HepG2 (cell line): ENCODE measurements around the gene NRG3. TPM values are rescaled to one million over a fixed set of nuclear protein-coding genes. Genes with fewer than 3 reads are reported as not detected.

ENCODE experiments used
- ATAC-seq: fragments of 200-7000 bp; cut with Tn5 transposase; 3 replicates; pipeline ENCODE4 v1.9.1; 2020; ENCODE audit warnings: mild to moderate bottlenecking, moderate library complexity
- BruUV-seq: library from RNA; stranded (reverse); fragments of 400-500 nt; replicated peaks from 2 replicates; lab custom pipeline; 2021; lab: Mats Ljungman, UMichigan
- CTCF ChIA-PET: fragments of 300-600 bp; formaldehyde crosslinking; extraction: SDS; loops from one replicate; lab custom pipeline; 2021; ENCODE audit warnings: low total read pairs, inconsistent platforms, low intra/inter-chr PET ratio; lab: Yijun Ruan, JAX
- POLR2A ChIA-PET: fragments of 350-600 bp; sonication (Branson Sonifier 250); formaldehyde crosslinking; loops from one replicate; lab custom pipeline; 2020; ENCODE audit warnings: antibody characterized with exemption, inconsistent platforms; lab: Yijun Ruan, JAX
- DNase-seq: peaks from one replicate; pipeline ENCODE4 v3.0.0-alpha.2; 2015; ENCODE audit warnings: low spot score
- FAIRE-seq: peaks from 3 replicates; lab custom pipeline; 2011; peaks lifted over from hg19 to GRCh38; lab: Jason Lieb, UNC
- H2AFZ ChIP-seq: one replicate; pipeline ENCODE4 v1.6.1; 2011; ENCODE audit warnings: low read length, inconsistent platforms
- H3K27ac ChIP-seq: fragments of 300-600 bp; 3 replicates; pipeline ENCODE4 v1.8.0; 2011; ENCODE audit warnings: mixed run types, mild to moderate bottlenecking, mixed read lengths, low read length, inconsistent platforms; ENCODE audit not compliant: insufficient read depth; ENCODE audit errors: extremely low read length
- H3K27me3 ChIP-seq, 2 experiments: fragments of 200-600 bp in 1 of 2; 2 replicates in 1 of 2; 3 replicates in 1 of 2; pipeline versions ENCODE4 v1.6.0 to v1.8.0; 2011; ENCODE audit warnings: low read length in 2 of 2, mild to moderate bottlenecking in 2 of 2, moderate library complexity in 2 of 2, inconsistent platforms in 1 of 2; ENCODE audit not compliant: insufficient read depth in 2 of 2, control insufficient read depth in 1 of 2
- H3K36me3 ChIP-seq, 2 experiments: fragments of 200-600 bp in 1 of 2; replicated peaks in 1 of 2; 2 replicates in 1 of 2; 3 replicates in 1 of 2; pipeline versions ENCODE4 v1.5.1 to v1.8.0; 2011; ENCODE audit warnings: low read length in 2 of 2, inconsistent platforms in 1 of 2; ENCODE audit not compliant: insufficient read depth in 2 of 2, control insufficient read depth in 1 of 2
- H3K4me1 ChIP-seq: 2 replicates; pipeline ENCODE4 v1.5.1; 2012; ENCODE audit warnings: low read length, inconsistent platforms; ENCODE audit not compliant: insufficient read depth
- H3K4me2 ChIP-seq: 2 replicates; pipeline ENCODE4 v1.6.0; 2011; ENCODE audit warnings: low read depth, low read length, inconsistent platforms
- H3K4me3 ChIP-seq, 3 experiments: fragments of 200-600 bp in 1 of 3; sonication (generic), shearing (Covaris generic) in 1 of 3; replicated peaks in 1 of 3; 2 replicates each; pipeline ENCODE4 v1.5.1; 2011 to 2016; ENCODE audit warnings: low read length in 3 of 3, inconsistent platforms in 2 of 3, low read depth in 2 of 3, mild to moderate bottlenecking in 2 of 3, control low read depth in 1 of 3, mixed read lengths in 1 of 3; ENCODE audit not compliant: insufficient read depth in 1 of 3
- H3K79me2 ChIP-seq: one replicate; pipeline ENCODE4 v1.6.1; 2011; ENCODE audit warnings: low read length, inconsistent platforms; ENCODE audit not compliant: insufficient read depth
- H3K9ac ChIP-seq: 2 replicates; pipeline ENCODE4 v1.6.0; 2011; ENCODE audit warnings: mild to moderate bottlenecking, low read depth, low read length, inconsistent platforms; ENCODE audit not compliant: insufficient read depth
- H3K9me3 ChIP-seq: 2 replicates; pipeline ENCODE4 v1.5.1; 2012; ENCODE audit warnings: mild to moderate bottlenecking, low read length
- H4K20me1 ChIP-seq: 2 replicates; pipeline ENCODE4 v1.6.0; 2011; ENCODE audit warnings: inconsistent platforms, mild to moderate bottlenecking, low read length, moderate library complexity; ENCODE audit not compliant: insufficient read depth
- ARNT ChIP-seq: fragments of 450-650 bp; IDR thresholded peaks from 2 replicates; pipeline ENCODE4 v1.6.1; 2017
- DDIT3 ChIP-seq: sonication (generic); formaldehyde crosslinking; IDR thresholded peaks from 2 replicates; pipeline ENCODE4 v1.4.0; 2020; ENCODE audit warnings: mild to moderate bottlenecking, missing genetic modification reagents
- E2F1 ChIP-seq: sonication (generic); formaldehyde crosslinking; IDR thresholded peaks from 2 replicates; pipeline ENCODE4 v1.5.0; 2020; ENCODE audit warnings: missing genetic modification reagents
- ERF ChIP-seq: IDR thresholded peaks from 2 replicates; pipeline ENCODE4 v1.6.1; 2018; ENCODE audit warnings: missing biosample characterization, missing genetic modification reagents
- HCFC1 ChIP-seq: fragments of 150-350 bp; IDR thresholded peaks from 2 replicates; pipeline ENCODE4 v1.6.1; 2014; ENCODE audit warnings: low read depth, low read length
- MXD4 ChIP-seq: IDR thresholded peaks from 2 replicates; pipeline ENCODE4 v1.6.1; 2016; ENCODE audit warnings: mild to moderate bottlenecking, missing biosample characterization, missing genetic modification reagents
- PHF20 ChIP-seq: sonication (generic); formaldehyde crosslinking; IDR thresholded peaks from 2 replicates; pipeline ENCODE4 v1.5.0; 2020; ENCODE audit warnings: mild to moderate bottlenecking, missing genetic modification reagents
- RBAK ChIP-seq: sonication (generic); formaldehyde crosslinking; IDR thresholded peaks from 2 replicates; pipeline ENCODE4 v1.5.1; 2020; ENCODE audit warnings: mild to moderate bottlenecking, missing genetic modification reagents
- SMC3 ChIP-seq: IDR thresholded peaks from 2 replicates; pipeline ENCODE4 v1.6.1; 2011; ENCODE audit warnings: low read length, improper control_type of control experiment
- TBP ChIP-seq: sonication (generic); formaldehyde crosslinking; IDR thresholded peaks from 2 replicates; pipeline ENCODE4 v1.5.0; 2020; ENCODE audit warnings: missing genetic modification reagents
- U2AF2 ChIP-seq: fragments of 200-400 bp; formaldehyde crosslinking; IDR thresholded peaks from 2 replicates; pipeline ENCODE4 v1.6.1; 2017; ENCODE audit warnings: low read depth, mild to moderate bottlenecking, low read length
- ZNF260 ChIP-seq: sonication (generic); formaldehyde crosslinking; IDR thresholded peaks from 2 replicates; pipeline ENCODE4 v1.4.0; 2020; ENCODE audit warnings: missing genetic modification reagents, low read depth, mild to moderate bottlenecking, borderline replicate concordance
- ZNF512 ChIP-seq: sonication (generic); formaldehyde crosslinking; IDR thresholded peaks from 2 replicates; pipeline ENCODE4 v1.4.0; 2020; ENCODE audit warnings: mild to moderate bottlenecking, missing genetic modification reagents
- ZNF577 ChIP-seq: sonication (generic); formaldehyde crosslinking; IDR thresholded peaks from 2 replicates; pipeline ENCODE4 v1.4.0; 2020; ENCODE audit warnings: mild to moderate bottlenecking, low read depth, missing genetic modification reagents, borderline replicate concordance
- WGBS: methylation state at CpG from one replicate; pipeline ENCODE4 v1.1.6; 2017; ENCODE audit warnings: low lambda C conversion rate; 5-methylcytosine and 5-hydroxymethylcytosine counted together
- in situ Hi-C: cut with HindIII; loops from 2 replicates; pipeline ENCODE4 v1.10.0; 2017; ENCODE audit warnings: low pct_unique_long_range_greater_than_20kb; ENCODE audit not compliant: extremely low pct_ligation_motif_present
- intact Hi-C: fragments of 100-400 bp; cut with micrococcal nuclease; formaldehyde crosslinking; loops from one replicate; pipeline ENCODE4 v1.10.0; 2022; ENCODE audit not compliant: unreplicated experiment
- polyA plus RNA-seq, 8 experiments: library from polyadenylated mRNA; depleted of rRNA in 3 of 8; stranded (reverse) in 7 of 8; unstranded in 1 of 8; fragments of >200 nt; fragmentation: Illumina TruSeq in 4 of 8; extraction: Trizol in 4 of 8; gene quantifications; 2 replicates each; pipeline versions ENCODE4 v1.2.1 to v1.2.3, GENCODE V29; 2011 to 2016; ENCODE audit warnings: low read depth in 4 of 8, missing spikeins in 1 of 8, mixed read lengths in 1 of 8; ENCODE audit not compliant: insufficient read depth in 1 of 8
- total RNA-seq, 5 experiments: library from RNA; depleted of rRNA; stranded (reverse); fragments of >200 nt; fragmentation: Illumina TruSeq; extraction: Trizol; gene quantifications; 2 replicates each; pipeline ENCODE4 v1.2.3, GENCODE V29; 2016; ENCODE audit warnings: low read depth in 1 of 5

NRG3 gene
- total and polyA plus RNA-seq, 2 of the 13 experiments (the other 11 are each of a cell fraction or from before 2014, with no cell fraction given): not detected

GRCh38 chr10:82949816-82950575 lies 1075.0 kb downstream of the NRG3 start (continued):
- TF ChIP-seq E2F1: no peak
- no peak for TF ChIP-seq ZNF512 (CRISPR knock-in tag)

GRCh38 chr10:82953331-82953730 lies 1078.3 kb downstream of the NRG3 start:
- ChIA-PET POLR2A (no interaction called here), CTCF (no interaction called here)
- no peaks in the 10 kb centered on the region for H3K27me3 ChIP-seq
- no peak overlapping the region for H3K9ac ChIP-seq
- H3K4me2 ChIP-seq: no peak overlapping the region
- H3K4me1 ChIP-seq: no peaks in the 10 kb centered on the region
- in situ Hi-C loops (no loop called here), intact Hi-C loops (no loop called here)
- 61% methylated on average over 5 of the region's 5 CpGs for WGBS
- BruUV-seq: no TSS peak
- H3K36me3 ChIP-seq: no peaks in the 10 kb centered on the region
- FAIRE-seq: no peak
- H2AFZ ChIP-seq: no peak overlapping the region
- no peak overlapping the region for H3K4me3 ChIP-seq
- H3K27ac ChIP-seq: no peak overlapping the region
- no peak for DNase-seq
- H3K9me3 ChIP-seq: peaks cover 47% of the 10 kb centered on the region
- H4K20me1 ChIP-seq: no peaks in the 10 kb centered on the region
- H3K79me2 ChIP-seq: no peaks in the 10 kb centered on the region
- ATAC-seq: no peak
- TF ChIP-seq U2AF2 (no peak), TBP (CRISPR knock-in tag) (no peak), DDIT3 (CRISPR knock-in tag) (no peak), SMC3 (no peak), MXD4 (CRISPR knock-in tag) (no peak), PHF20 (no peak), ERF (CRISPR knock-in tag) (no peak), ZNF577 (no peak), RBAK (CRISPR knock-in tag) (no peak), ZNF260 (CRISPR knock-in tag) (no peak), ARNT (no peak), HCFC1 (no peak)
